Epithelial cell of esophagus (primary cell): ENCODE data around the gene TRIM38.

ENCODE experiments used
- DNase-seq: peaks from one replicate; pipeline ENCODE4 v3.0.0; 2010; ENCODE audit warnings: low read depth
- H3K4me3 ChIP-seq: 2 replicates; pipeline ENCODE4 v1.5.1; 2011; ENCODE audit warnings: mild to moderate bottlenecking, low read length, control low read depth
- CTCF ChIP-seq: IDR thresholded peaks from 2 replicates; pipeline ENCODE4 v1.5.1; 2011; ENCODE audit warnings: low read depth, mild to moderate bottlenecking, low read length, control low read depth, inconsistent platforms; ENCODE audit not compliant: insufficient read depth; ENCODE audit errors: missing control alignments

Gene TRIM38

DNA sequence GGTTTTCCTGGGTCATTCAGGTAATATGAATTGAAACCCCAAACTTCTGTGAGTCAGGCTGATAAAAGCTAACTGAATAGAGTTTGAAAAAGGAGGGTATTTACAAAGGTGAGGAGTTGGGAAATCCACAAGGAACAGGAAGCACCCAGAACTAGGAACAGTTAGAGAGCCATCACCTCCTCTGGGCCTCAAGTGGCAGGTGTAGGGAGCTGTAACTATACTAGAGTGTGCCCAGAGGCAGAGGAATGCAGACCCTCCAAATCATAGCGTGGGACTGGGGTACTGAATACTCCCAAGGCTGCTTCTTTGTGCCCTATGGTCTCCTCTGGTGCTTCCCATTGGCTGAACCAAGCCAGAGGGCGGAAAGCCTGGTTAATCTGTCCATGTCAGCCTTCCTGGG, 18.3 kb downstream of the TRIM38 start:
- no peak for TF ChIP-seq CTCF
- DNase-seq, result no peak
- no peak overlapping the region for H3K4me3 ChIP-seq

DNA sequence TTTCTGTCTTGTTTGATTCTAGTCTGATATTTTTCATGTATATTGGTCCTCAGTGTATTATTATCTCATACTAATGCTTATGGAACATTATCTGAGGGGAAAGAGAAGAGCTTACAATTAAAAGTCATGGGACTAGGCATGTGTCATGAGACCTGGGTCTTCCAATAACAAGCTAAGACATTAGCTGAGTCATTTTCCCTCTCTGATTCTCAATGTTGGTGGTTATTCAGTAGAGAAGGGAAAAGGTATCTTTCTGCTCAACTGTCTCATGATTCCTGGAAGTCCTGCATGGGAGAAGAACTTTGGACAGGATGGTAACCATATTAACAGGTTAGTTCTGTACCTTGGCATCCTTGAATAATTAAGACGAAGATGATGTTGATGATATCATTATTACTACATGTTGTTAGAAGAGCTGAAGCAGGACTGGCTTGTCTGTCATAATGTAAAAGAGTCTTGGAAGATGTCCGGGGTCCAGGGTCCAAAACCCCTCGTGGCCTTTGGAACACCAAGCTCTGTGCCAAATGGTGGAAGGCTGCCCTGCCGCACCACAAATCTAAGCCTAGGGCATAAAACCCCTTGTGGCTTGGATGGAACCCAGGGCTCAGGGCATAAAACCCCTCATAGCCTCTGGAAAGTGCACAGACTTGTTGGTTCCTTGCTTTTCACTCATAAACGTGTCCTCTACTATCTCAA, 19.1 kb downstream of the TRIM38 start:
- H3K4me3 ChIP-seq, result no peak overlapping the region
- no peak for TF ChIP-seq CTCF
- DNase-seq, result no peak

GRCh38 chr6:25984265-25984664, 21.7 kb downstream of the TRIM38 start:
- H3K4me3 ChIP-seq, result no peak overlapping the region
- TF ChIP-seq CTCF, result no peak
- DNase-seq, result no peak

GRCh38 chr6:25987845-25988244, 25.2 kb downstream of the TRIM38 start:
- H3K4me3 ChIP-seq, result no peak overlapping the region
- DNase-seq, result no peak
- no peak for TF ChIP-seq CTCF

GRCh38 chr6:25990172-25990873, 27.7 kb downstream of the TRIM38 start:
- TF ChIP-seq CTCF, result no peak
- DNase-seq, result no peak
- H3K4me3 ChIP-seq, result no peak overlapping the region

- DNase-seq, result peak; percentile 38
- TF ChIP-seq CTCF, result no peak
- H3K4me3 ChIP-seq, result peak overlapping the region; percentile 74
These were observed 29.3 kb downstream of the TRIM38 start for GRCh38 chr6:25991785-25992412.
